Stimulated activated CD4-positive, alpha-beta T cell treated with anti-CD3 and anti-CD28 coated beads, TNF-alpha, amount 100 ng/mL, for 48 hours (primary cell): ENCODE results near the gene TKFC.
A peak's percentile ranks its signal among the peaks of the same experiment; 100 is the strongest.

Experiments used
- DNase-seq, 3 donors: peaks; one replicate each; pipeline ENCODE4 v3.0.0-alpha.2; 2020; ENCODE audit warnings: low read depth in 3 of 3

TKFC gene

GRCh38 chr11:61332797-61333549 lies at the start of gene TKFC, which contains the start of gene DDB1:
TKFC (plus strand) TSS chr11:61333228; CDS start chr11:61334729, 1,501 bp downstream.
DDB1 (minus strand) TSS chr11:61333105; CDS start chr11:61332968, 137 bp downstream.
- DNase-seq = peak; percentile 96 to 98 (median 97)

GRCh38 chr11:61283613-61284012 lies 49.4 kb upstream of the TKFC start:
- DNase-seq = no peak

- no peak for DNase-seq
Measured at GRCh38 chr11:61287338-61287977, 45.6 kb upstream of the TKFC start.

- DNase-seq = no peak
Measured at GRCh38 chr11:61290905-61291690, 41.9 kb upstream of the TKFC start.

- no peak for DNase-seq
Measured at GRCh38 chr11:61292356-61292755, 40.7 kb upstream of the TKFC start.

GRCh38 chr11:61293867-61294716 lies 38.9 kb upstream of the TKFC start:
- peak in 2 of 3 donors; percentile 22 to 29 for DNase-seq

- peak; percentile 44 to 64 (median 62) for DNase-seq
Measured at GRCh38 chr11:61294717-61295595, 38.1 kb upstream of the TKFC start, which contains the start of gene VWCE. VWCE (minus strand) TSS chr11:61295316; CDS start chr11:61295037, 279 bp downstream.

- DNase-seq = no peak
Measured at GRCh38 chr11:61295596-61295926, 37.5 kb upstream of the TKFC start.

- no peak for DNase-seq
Measured at GRCh38 chr11:61297341-61297740, 35.7 kb upstream of the TKFC start.

- no peak for DNase-seq
Measured at GRCh38 chr11:61297746-61298145, 35.3 kb upstream of the TKFC start.

- no peak for DNase-seq
Measured at GRCh38 chr11:61298663-61299244, 34.3 kb upstream of the TKFC start.

- no peak for DNase-seq
Measured at GRCh38 chr11:61302550-61302949, 30.5 kb upstream of the TKFC start.

- DNase-seq = no peak
Measured at GRCh38 chr11:61303725-61304124, 29.3 kb upstream of the TKFC start.

- no peak for DNase-seq
Measured at GRCh38 chr11:61305417-61305816, 27.6 kb upstream of the TKFC start.

- no peak for DNase-seq
Measured at GRCh38 chr11:61306221-61306620, 26.8 kb upstream of the TKFC start.

- DNase-seq = no peak
Measured at GRCh38 chr11:61307354-61307753, 25.7 kb upstream of the TKFC start.

- DNase-seq = no peak
Measured at GRCh38 chr11:61309141-61309540, 23.9 kb upstream of the TKFC start.

GRCh38 chr11:61309739-61310138 lies 23.3 kb upstream of the TKFC start:
- no peak for DNase-seq

GRCh38 chr11:61310749-61311148 lies 22.3 kb upstream of the TKFC start:
- DNase-seq = no peak

- DNase-seq = no peak
Measured at GRCh38 chr11:61315260-61315659, 17.8 kb upstream of the TKFC start.
